Heart right ventricle (tissue), 16 donors: ENCODE measurements around the gene HEXD. TPM values are rescaled to one million over a fixed set of nuclear protein-coding genes. Genes with fewer than 3 reads are reported as not detected.

ENCODE experiments used
- ATAC-seq, 8 donors: fragments of 200-7000 bp; cut with Tn5 transposase; one replicate each; pipeline ENCODE4 v1.9.1; 2020; ENCODE audit warnings: mild to moderate bottlenecking in 8 of 8, moderate library complexity in 8 of 8, moderate number of reproducible peaks in 1 of 8
- DNase-seq, 2 donors: peaks; one replicate each; pipeline ENCODE4 v3.0.0-alpha.2; 2020
- H3K27ac ChIP-seq, 10 donors: fragments of 200-600 bp; sonication (generic) in 2 of 10; one replicate each; pipeline versions ENCODE4 v1.5.0 to v1.8.0; 2020 to 2022; ENCODE audit warnings: mild to moderate bottlenecking in 3 of 10
- H3K27me3 ChIP-seq, 7 donors: fragments of 200-600 bp; one replicate each; pipeline ENCODE4 v1.8.0; 2021 to 2022; ENCODE audit warnings: mild to moderate bottlenecking in 2 of 7
- H3K36me3 ChIP-seq, 9 donors: fragments of 200-600 bp; sonication (generic) in 1 of 9; one replicate each; pipeline versions ENCODE4 v1.5.0 to v1.8.0; 2020 to 2022; ENCODE audit warnings: mild to moderate bottlenecking in 2 of 9
- H3K4me1 ChIP-seq, 9 donors: fragments of 200-600 bp; sonication (generic) in 1 of 9; one replicate each; pipeline versions ENCODE4 v1.5.0 to v1.8.0; 2020 to 2022; ENCODE audit warnings: mild to moderate bottlenecking in 4 of 9
- H3K4me3 ChIP-seq, 10 donors: fragments of 200-600 bp; sonication (generic) in 2 of 10; one replicate each; pipeline versions ENCODE4 v1.5.0 to v1.8.0; 2020 to 2022; ENCODE audit warnings: mild to moderate bottlenecking in 7 of 10, moderate library complexity in 2 of 10
- H3K9me3 ChIP-seq, 11 donors: fragments of 200-600 bp in 10 of 11; sonication (generic) in 2 of 11; one replicate each; pipeline versions ENCODE4 v1.5.0 to v1.8.0; 2013 to 2022; ENCODE audit warnings: mild to moderate bottlenecking in 2 of 11, control low read depth in 1 of 11, moderate library complexity in 1 of 11
- CTCF ChIP-seq, 9 donors: fragments of 200-600 bp; sonication (generic) in 2 of 9; IDR thresholded peaks; one replicate each; pipeline versions ENCODE4 v1.5.0 to v1.8.0; 2021 to 2022; ENCODE audit warnings: antibody characterized with exemption in 9 of 9, mild to moderate bottlenecking in 5 of 9, moderate library complexity in 1 of 9
- WGBS, 2 donors: extraction: QIAGEN DNeasy Blood & Tissue Kit; methylation state at CpG; one replicate each; pipeline ENCODE4 v1.1.7; 2013; ENCODE audit warnings: inconsistent platforms in 1 of 2; 5-methylcytosine and 5-hydroxymethylcytosine counted together
- intact Hi-C, 10 donors: fragments of 100-400 bp; cut with DNase I; formaldehyde crosslinking; loops; one replicate each; pipeline versions ENCODE4 v1.11.1 to v1.14.2; 2022
- polyA plus RNA-seq, 2 donors: library from polyadenylated mRNA; stranded (reverse); fragments of 200-250 nt; gene quantifications; one replicate each; pipeline ENCODE4 v1.2.3, GENCODE V29; 2013
- total RNA-seq, 10 donors: library from RNA; stranded (reverse); fragmentation: NEBNext Ultra II Directional in 3 of 10; extraction: Animal tissue kit (Norgen Biotek cat#: 25700) in 3 of 10; gene quantifications; one replicate each; pipeline versions ENCODE4 v1.2.1 to v1.2.4, GENCODE V29; 2021 to 2023
- donor health status: Arrhythmogenic right ventricular cardiomyopathy.
- donor health status: ischemic (EF 13 %, LVEDD 7.1; RV severe dilation, severe dysfunction).
- donor health status: healthy with polysubstance abuse.
- donor health status: DM: no; HTN: yes; CAD: no.
- donor health status: DM: no; HTN: no; CAD: no.
- donor health status: ischemic (EF 25% LVEDD 6.9; RV normal size, moderate dysfunction).
- donor health status: ischemic (EF 25% LVEDD 5.7; RV mildly dilated, moderate dysfunction).
- donor health status: healthy.
- donor health status: DM: yes; HTN: yes; CAD: no.
- donor health status: Ischemic cardiomyopathy.
- donor health status: ischemic (EF 35%, LVEDD 5.7; RV mildly dilated, moderate dysfunction).
- donor health status: nonischemic (EF 11% LVEDD 7.7; RV severe dilation, severe dysfunction).
- donor health status: DM: yes; HTN: yes; CAD: no.
- donor health status: PGD.
- donor health status: ischemic (EF 29% LVEDD 5.4; RV normal size, mild dysfunction).
- donor health status: nonischemic (EF 23%, LVEDD 6.1; RV moderate dilation, normal function).

The HEXD gene
- total and polyA plus RNA-seq, 12 donors, result 9.4 to 53.3 (median 13.5) TPM

- ATAC-seq, result peak in 1 of 8 donors; percentile 10
These were observed 18.5 kb upstream of the HEXD start for GRCh38 chr17:82399601-82400101.

DNA sequence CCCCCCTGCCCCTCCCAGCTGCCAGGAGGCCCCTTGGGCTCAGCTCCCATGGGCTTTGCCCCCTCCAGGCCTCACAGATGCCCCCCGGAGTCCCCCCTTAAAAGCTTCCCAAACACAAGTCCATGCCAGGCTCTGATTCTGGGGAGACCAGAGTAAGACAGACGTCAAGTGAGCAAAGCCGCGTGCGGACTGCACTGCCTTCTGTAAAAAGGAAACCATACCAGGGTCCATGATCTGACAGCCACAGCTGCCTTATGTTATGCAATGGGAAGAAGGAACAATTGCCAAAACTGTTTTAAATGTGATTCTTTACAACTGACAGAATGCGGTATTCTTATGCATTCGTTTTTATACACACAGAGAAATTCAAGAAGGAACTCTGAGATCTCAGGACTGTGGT, 17.9 kb upstream of the HEXD start:
- Histone ChIP-seq H3K9me3 (no peaks in the 10 kb centered on the region), H3K27me3 (no peaks in the 10 kb centered on the region), H3K27ac (peak overlapping the region in 2 of 10 donors; percentile 26 to 75), H3K36me3 (peaks cover 0 to 48% (median 0%) of the 10 kb centered on the region in 9 donors), H3K4me3 (peak overlapping the region in 1 of 10 donors; percentile 26), H3K4me1 (peaks cover 0 to 35% (median 0%) of the 10 kb centered on the region in 9 donors)
- intact Hi-C loops, result no loop called here
- no peak for TF ChIP-seq CTCF (IDR thresholded peaks at IDR 0.05)
- ATAC-seq (no peak), DNase-seq (no peak)
- 75 to 83% methylated on average over 7 of the region's 7 CpGs for WGBS, 2 donors

More at GRCh38 chr17:82399601-82400101, 18.5 kb upstream of the HEXD start:
- peaks cover 0 to 48% (median 0%) of the 10 kb centered on the region in 9 donors for H3K36me3 ChIP-seq
- H3K27me3 ChIP-seq, result no peaks in the 10 kb centered on the region
- DNase-seq, result no peak
- no peak for TF ChIP-seq CTCF (IDR thresholded peaks at IDR 0.05)
- H3K4me1 ChIP-seq, result peaks cover 0 to 35% (median 0%) of the 10 kb centered on the region in 9 donors
- H3K9me3 ChIP-seq, result no peaks in the 10 kb centered on the region
- 89 to 92% methylated on average over 18 of the region's 18 CpGs for WGBS, 2 donors
- intact Hi-C loops, result loop anchor here in 1 of 10 donors (5.0 kb wide), 1 partner anchor 42 kb away; the partner anchor contains the start of gene TEX19
- H3K27ac ChIP-seq, result peak overlapping the region in 3 of 10 donors; percentile 22 to 75 (median 51)
- no peak overlapping the region for H3K4me3 ChIP-seq

GRCh38 chr17:82400830-82401229, 17.3 kb upstream of the HEXD start:
- 91 to 93% methylated on average over 17 to 19 of the region's 19 CpGs for WGBS, 2 donors
- Histone ChIP-seq H3K27me3 (no peaks in the 10 kb centered on the region), H3K4me1 (peaks cover 0 to 35% (median 0%) of the 10 kb centered on the region in 9 donors), H3K4me3 (peak overlapping the region in 1 of 10 donors; percentile 26), H3K9me3 (no peaks in the 10 kb centered on the region), H3K27ac (peak overlapping the region in 1 of 10 donors; percentile 75), H3K36me3 (peaks cover 0 to 46% (median 0%) of the 10 kb centered on the region in 9 donors)
- no peak for TF ChIP-seq CTCF (IDR thresholded peaks at IDR 0.05)
- intact Hi-C loops, result no loop called here
- ATAC-seq (peak in 4 of 8 donors; percentile 21 to 66 (median 54)), DNase-seq (peak in 1 of 2 donors; percentile 47)

- intact Hi-C loops, result no loop called here
- no peak overlapping the region for H3K27ac ChIP-seq
- DNase-seq (no peak), ATAC-seq (no peak)
- H3K27me3 ChIP-seq, result no peaks in the 10 kb centered on the region
- TF ChIP-seq CTCF (IDR thresholded peaks at IDR 0.05), result no peak
- H3K4me1 ChIP-seq, result peaks cover 0 to 40% (median 11%) of the 10 kb centered on the region in 9 donors
- peaks cover 0 to 48% (median 0%) of the 10 kb centered on the region in 9 donors for H3K36me3 ChIP-seq
- no peak overlapping the region for H3K4me3 ChIP-seq
- WGBS, 2 donors, result 94 to 95% methylated on average over 7 of the region's 7 CpGs
- no peaks in the 10 kb centered on the region for H3K9me3 ChIP-seq
These were observed 15.3 kb upstream of the HEXD start for GRCh38 chr17:82402865-82403264.
